ENCODE results near the gene PRKCE. TPM values are rescaled to one million over a fixed set of nuclear protein-coding genes. Genes with fewer than 3 reads are reported as not detected.

Gene PRKCE
- total and polyA plus RNA-seq, 7 donors: 3.0 to 22.8 (median 16.1) TPM

GRCh38 chr2:46087492-46087891 lies 436.0 kb downstream of the PRKCE start:
- no peaks in the 10 kb centered on the region for H3K36me3 ChIP-seq (ENCODE audit: insufficient read depth in 1 of 2, low read depth in 1 of 2)
- H3K9me3 ChIP-seq: no peaks in the 10 kb centered on the region
- WGBS, 3 donors: 41 to 56% (median 50%) methylated on average over 4 of the region's 4 CpGs
- no peaks in the 10 kb centered on the region for H3K27me3 ChIP-seq (ENCODE audit: insufficient read depth in 3 of 3, low read length in 2 of 3)
- DNase-seq (no peak), ATAC-seq (peak in 2 of 4 donors; percentile 53 to 68)
- no peak overlapping the region for H3K27ac ChIP-seq
- H3K4me3 ChIP-seq: no peak overlapping the region
- intact Hi-C loops (cut with DNase I): no loop called here
- no peak for TF ChIP-seq CTCF (IDR thresholded peaks at IDR 0.05)
- H3K4me1 ChIP-seq: no peaks in the 10 kb centered on the region

DNA sequence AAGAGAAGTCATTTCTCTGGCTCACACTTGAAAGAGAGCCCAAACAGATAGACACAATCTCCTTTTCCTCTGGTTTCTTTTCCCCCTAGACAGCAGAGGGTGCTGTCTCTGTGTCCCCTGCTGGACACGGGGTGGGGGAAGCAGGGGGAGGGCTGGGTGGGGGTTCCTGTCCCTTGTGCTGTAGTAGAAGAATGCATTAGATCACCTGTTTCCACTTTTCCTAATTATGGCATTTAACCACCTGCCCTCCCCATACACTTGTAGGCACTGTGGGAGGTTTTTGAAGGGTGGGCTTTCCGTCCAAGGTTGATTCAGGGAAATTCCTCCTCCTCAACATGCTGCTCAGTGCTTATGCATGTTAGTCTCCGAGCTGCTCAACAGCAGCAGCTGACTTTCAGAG lies 439.5 kb downstream of the PRKCE start:
- ATAC-seq: peak in 3 of 4 donors; percentile 39 to 43 (median 42)
- intact Hi-C loops (cut with DNase I): no loop called here
- Histone ChIP-seq H3K27me3 (ENCODE audit: insufficient read depth in 3 of 3, low read length in 2 of 3) (no peaks in the 10 kb centered on the region), H3K4me1 (no peaks in the 10 kb centered on the region), H3K4me3 (no peak overlapping the region), H3K36me3 (ENCODE audit: insufficient read depth in 1 of 2, low read depth in 1 of 2) (no peaks in the 10 kb centered on the region), H3K27ac (no peak overlapping the region), H3K9me3 (no peaks in the 10 kb centered on the region)
- WGBS, 3 donors: 33 to 58% (median 48%) methylated on average over 3 of the region's 3 CpGs
- no peak for DNase-seq
- no peak for TF ChIP-seq CTCF (IDR thresholded peaks at IDR 0.05)

DNA sequence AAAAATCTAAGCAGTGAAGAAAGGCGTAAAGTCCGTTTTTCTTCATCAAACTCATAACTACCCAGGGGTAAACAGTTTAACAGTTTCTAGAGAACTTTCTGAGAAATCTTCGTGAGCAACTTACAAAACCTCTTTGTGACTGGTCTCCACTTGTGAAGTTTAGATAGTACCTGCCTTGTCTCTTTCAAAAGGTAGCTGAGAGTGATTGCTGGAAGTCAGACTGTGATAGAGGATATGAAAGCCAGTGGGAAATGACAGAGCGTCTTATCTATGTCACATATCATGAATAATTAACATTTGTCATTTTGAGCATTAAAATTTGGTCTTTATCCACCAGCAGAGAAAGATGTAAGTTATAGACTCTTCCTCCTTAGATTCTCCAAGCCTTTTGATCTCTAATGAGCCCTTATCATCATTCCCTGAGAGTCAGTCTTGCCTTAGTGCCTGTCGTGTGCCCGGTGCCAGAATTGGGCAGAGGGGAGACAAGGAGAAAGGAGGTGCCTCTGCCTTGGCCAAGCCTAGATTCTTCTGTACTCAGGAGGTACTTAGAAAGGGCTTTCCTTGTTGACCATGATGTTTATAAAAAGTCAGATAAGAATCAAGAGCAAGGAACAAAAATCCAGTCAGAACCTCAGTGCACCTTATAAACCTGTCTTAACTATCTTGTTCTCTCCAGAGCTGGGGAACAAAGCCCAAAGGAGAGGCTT lies 440.6 kb downstream of the PRKCE start:
- no peak for DNase-seq
- intact Hi-C loops (cut with DNase I): no loop called here

GRCh38 chr2:46094689-46095088 lies 443.2 kb downstream of the PRKCE start:
- no peaks in the 10 kb centered on the region for H3K9me3 ChIP-seq
- ATAC-seq (no peak), DNase-seq (no peak)
- no peaks in the 10 kb centered on the region for H3K36me3 ChIP-seq (ENCODE audit: insufficient read depth in 1 of 2, low read depth in 1 of 2)
- WGBS, 3 donors: 75 to 83% (median 82%) methylated on average over 3 of the region's 3 CpGs
- no peak for TF ChIP-seq CTCF (IDR thresholded peaks at IDR 0.05)
- H3K27me3 ChIP-seq (ENCODE audit: insufficient read depth in 3 of 3, low read length in 2 of 3): no peaks in the 10 kb centered on the region
- H3K27ac ChIP-seq: no peak overlapping the region
- H3K4me3 ChIP-seq: no peak overlapping the region
- peaks cover 8% of the 10 kb centered on the region for H3K4me1 ChIP-seq
- intact Hi-C loops (cut with DNase I): no loop called here

More for the DNA sequence above, 440.6 kb downstream of the PRKCE start:
- no peaks in the 10 kb centered on the region for H3K9me3 ChIP-seq
- no peaks in the 10 kb centered on the region for H3K27me3 ChIP-seq (ENCODE audit: insufficient read depth in 3 of 3, low read length in 2 of 3)
- H3K36me3 ChIP-seq (ENCODE audit: insufficient read depth in 1 of 2, low read depth in 1 of 2): no peaks in the 10 kb centered on the region
- H3K4me3 ChIP-seq: no peak overlapping the region
- ATAC-seq: no peak
- no peak for TF ChIP-seq CTCF (IDR thresholded peaks at IDR 0.05)
- H3K27ac ChIP-seq: no peak overlapping the region
- no peaks in the 10 kb centered on the region for H3K4me1 ChIP-seq
- WGBS, 3 donors: 74 to 92% (median 87%) methylated on average over 6 of the region's 6 CpGs

- Histone ChIP-seq H3K36me3 (ENCODE audit: insufficient read depth in 1 of 2, low read depth in 1 of 2) (no peaks in the 10 kb centered on the region), H3K27me3 (ENCODE audit: insufficient read depth in 3 of 3, low read length in 2 of 3) (no peaks in the 10 kb centered on the region), H3K4me3 (no peak overlapping the region), H3K27ac (no peak overlapping the region), H3K9me3 (no peaks in the 10 kb centered on the region), H3K4me1 (peaks cover 8% of the 10 kb centered on the region)
- DNase-seq (no peak), ATAC-seq (peak in 2 of 4 donors; percentile 43 to 56)
- TF ChIP-seq CTCF (IDR thresholded peaks at IDR 0.05): no peak
- 91 to 98% (median 93%) methylated on average over 1 of the region's 1 CpG for WGBS, 3 donors
- intact Hi-C loops (cut with DNase I): no loop called here
These were observed 444.4 kb downstream of the PRKCE start for GRCh38 chr2:46095830-46096229.

All from psoas muscle (tissue), 8 donors.